HG03175 (cell line): ENCODE measurements around the gene LRRC14B.

Experiments
- ATAC-seq: cut with Tn5 transposase; IDR thresholded peaks from one replicate; pipeline ENCODE4 v1.9.1; 2021; ENCODE audit warnings: mild to moderate bottlenecking, moderate library complexity; ENCODE audit not compliant: unreplicated experiment

Gene LRRC14B

DNA sequence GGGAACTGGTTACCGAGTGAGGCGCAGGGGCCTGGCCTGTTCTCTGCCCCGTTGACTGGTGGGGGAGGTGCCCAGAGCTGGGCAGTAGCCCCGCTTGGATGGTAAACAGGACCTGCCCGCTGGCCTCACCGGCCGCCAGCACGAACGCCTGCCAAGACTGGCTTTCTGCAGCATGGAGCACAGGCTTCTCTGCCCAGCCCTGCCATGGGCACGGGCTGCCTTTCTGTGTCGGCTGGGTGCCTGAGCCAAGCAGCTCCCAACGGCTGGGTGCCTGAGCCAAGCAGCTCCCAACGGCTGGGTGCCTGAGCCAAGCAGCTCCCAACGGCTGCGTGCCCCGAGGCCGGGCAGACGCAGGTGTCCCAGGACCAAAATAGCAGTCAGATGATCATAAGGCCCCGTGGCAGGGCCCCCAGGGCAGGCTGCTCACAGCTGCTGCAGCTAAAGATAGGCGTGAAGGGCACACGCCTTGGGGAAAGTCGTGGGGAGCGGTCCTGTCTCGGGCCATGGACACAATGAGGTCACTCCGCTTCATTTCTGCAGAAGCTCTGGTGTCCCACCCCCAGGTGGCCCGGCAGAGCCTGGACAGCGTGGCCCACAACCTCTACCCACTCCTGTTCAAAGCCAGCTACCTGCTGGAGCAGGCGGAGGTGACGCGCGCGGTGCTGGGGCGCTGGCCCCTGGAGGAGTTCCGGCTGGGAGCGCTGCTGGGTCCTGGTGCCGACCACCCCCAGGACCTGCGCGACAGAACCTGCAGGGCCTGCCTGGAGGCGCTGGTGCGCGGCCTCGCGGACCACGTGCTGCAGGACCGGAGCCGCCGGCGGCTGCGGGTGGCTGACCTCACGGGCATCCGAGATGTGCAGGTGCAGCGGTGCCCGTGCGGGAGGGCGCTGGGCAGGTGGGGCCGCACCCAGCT is at the start of gene LRRC14B:
TSS of gene LRRC14B (plus strand) at position 460 of the 913 bp plus-strand sequence. CDS start at position 504, 44 bp downstream.
- ATAC-seq, result no peak

GRCh38 chr5:141761-142160 is 49.5 kb upstream of the LRRC14B start:
- ATAC-seq, result no peak

GRCh38 chr5:142246-142810 is 49.0 kb upstream of the LRRC14B start:
- no peak for ATAC-seq

GRCh38 chr5:143041-143440 is 48.3 kb upstream of the LRRC14B start:
- ATAC-seq, result no peak

DNA sequence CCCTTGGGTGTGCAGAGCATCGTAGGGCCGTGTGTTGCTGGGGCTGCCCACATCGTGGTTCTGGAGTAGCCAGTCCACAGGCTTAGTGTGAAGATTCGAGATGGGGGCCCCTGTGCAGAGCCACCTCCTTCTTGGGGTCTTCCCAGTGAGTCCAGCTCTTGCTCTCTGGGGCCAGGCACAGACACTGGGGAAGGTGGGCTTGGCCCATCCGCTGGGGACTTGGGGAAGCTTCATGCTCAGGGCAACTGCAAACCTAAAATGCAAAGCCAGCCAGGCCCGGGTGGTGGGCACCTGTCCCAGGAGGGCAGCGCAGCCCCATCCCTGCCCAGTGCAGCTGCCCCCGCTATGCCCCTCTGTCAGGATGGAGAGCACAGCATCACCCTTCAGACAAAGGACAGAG is 46.4 kb upstream of the LRRC14B start:
- ATAC-seq, result no peak

DNA sequence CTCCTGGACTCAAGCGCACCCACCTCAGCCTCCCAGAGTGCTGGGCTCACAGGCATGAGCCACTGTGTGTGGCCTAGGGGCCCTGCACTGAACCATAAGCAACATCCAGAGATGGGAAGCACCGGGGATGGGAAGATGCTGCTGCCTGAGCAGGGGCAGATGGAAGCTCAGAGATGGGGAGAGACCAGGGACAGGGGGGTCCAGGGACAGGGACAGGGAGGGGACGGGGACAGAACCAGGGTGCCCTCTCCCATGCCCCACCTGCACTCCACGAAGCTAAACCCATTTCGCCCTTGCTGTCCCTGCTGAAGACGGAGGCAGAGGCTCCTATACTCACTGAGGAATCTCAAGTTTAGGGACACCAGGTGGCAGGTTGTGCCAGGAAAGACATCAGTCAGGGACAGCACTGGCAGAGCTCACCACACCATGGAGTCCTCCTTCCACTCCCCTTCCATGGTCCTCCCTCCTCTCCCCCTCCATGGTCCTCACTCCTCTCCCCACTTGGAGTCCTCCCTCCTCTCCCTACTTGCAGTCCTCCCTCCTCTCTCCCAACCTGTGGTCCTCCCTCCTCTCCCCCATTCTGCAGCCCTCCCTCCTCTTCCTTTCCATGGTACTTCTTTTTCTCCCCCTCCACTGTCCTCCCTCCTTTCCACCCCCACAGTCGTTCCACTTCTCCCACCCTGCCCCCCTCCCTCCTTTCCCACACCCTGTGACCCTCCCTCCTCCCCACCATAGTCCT is 45.5 kb upstream of the LRRC14B start:
- ATAC-seq, result no peak

GRCh38 chr5:147751-148150 is 43.5 kb upstream of the LRRC14B start:
- no peak for ATAC-seq

- ATAC-seq, result no peak
These were observed 41.4 kb upstream of the LRRC14B start for GRCh38 chr5:149745-150485.

GRCh38 chr5:150746-151145 is 40.5 kb upstream of the LRRC14B start:
- no peak for ATAC-seq

DNA sequence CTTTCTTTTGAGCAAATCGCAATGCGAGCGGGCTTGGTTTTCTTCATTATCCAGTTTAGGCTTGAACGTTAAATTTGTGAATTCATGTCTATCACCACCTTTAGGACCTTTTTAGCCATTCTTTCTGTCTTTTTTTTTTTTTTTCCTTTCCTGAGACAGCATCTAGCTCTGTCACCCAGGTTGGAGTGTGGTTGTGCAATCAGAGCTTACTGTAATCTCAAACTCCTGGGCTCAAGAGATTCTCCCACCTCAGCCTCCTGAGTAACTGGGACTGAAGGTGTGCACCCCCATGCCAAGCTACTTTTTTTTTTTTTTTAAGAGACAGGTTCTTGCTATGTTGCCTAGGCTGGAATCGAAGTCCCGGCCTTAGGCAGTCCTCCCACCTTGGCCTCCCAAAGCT is 39.2 kb upstream of the LRRC14B start:
- ATAC-seq, result no peak

GRCh38 chr5:153256-153655 is 38.0 kb upstream of the LRRC14B start:
- ATAC-seq, result no peak

- ATAC-seq, result no peak
These were observed 37.1 kb upstream of the LRRC14B start for GRCh38 chr5:154236-154635.

GRCh38 chr5:154826-155225 is 36.5 kb upstream of the LRRC14B start:
- ATAC-seq, result no peak

GRCh38 chr5:155651-156410 is 35.5 kb upstream of the LRRC14B start:
- no peak for ATAC-seq

GRCh38 chr5:156411-157072 is 34.8 kb upstream of the LRRC14B start:
- ATAC-seq, result no peak

DNA sequence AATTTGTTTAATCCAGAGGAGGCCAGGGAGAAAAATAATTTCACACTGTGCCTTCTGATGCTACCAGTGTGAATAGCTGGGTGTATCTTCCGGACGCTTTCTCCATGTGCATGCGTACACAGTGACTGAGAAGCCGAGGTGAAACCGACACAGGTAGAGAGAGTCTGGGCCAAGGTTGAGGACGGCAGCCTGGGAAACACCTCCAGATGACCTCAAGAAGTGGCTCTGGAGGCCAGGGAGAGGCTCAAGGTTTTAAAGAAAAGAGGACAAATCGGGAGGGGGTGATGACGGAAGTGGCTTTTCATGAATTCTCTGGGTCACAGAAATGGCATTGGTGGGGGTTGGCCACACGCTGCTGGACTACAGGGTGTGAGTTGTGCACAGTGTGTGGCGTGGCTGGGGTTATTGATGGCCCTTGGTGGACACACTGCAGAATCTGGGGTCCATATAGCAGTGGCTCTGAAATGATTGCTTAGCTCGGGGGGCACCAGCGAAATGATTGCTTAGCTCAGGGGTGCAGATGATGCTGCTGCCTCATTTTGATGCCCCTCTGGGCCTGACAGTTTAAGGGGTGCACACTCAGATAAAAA is 34.1 kb upstream of the LRRC14B start:
- ATAC-seq, result no peak

DNA sequence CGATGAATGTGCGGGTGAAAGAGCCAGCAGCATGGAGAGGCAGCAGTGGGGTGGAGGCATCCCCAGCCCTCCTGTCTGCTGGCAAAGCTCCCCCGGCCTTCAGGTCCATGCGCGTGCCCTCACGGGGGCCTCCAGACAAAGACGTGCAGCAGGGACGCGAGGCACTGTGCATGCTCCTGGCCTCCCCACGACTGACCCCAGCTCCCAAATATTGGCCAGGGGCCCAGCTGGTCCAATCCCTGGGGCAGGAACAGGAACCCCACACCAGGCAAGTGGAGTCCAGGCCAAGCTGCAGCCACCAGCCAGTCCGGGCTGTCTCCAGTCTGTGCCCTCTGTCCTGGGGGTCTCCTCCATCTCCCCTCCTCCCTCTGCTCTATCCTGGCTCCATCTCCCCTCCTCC is 33.5 kb upstream of the LRRC14B start:
- ATAC-seq, result no peak

DNA sequence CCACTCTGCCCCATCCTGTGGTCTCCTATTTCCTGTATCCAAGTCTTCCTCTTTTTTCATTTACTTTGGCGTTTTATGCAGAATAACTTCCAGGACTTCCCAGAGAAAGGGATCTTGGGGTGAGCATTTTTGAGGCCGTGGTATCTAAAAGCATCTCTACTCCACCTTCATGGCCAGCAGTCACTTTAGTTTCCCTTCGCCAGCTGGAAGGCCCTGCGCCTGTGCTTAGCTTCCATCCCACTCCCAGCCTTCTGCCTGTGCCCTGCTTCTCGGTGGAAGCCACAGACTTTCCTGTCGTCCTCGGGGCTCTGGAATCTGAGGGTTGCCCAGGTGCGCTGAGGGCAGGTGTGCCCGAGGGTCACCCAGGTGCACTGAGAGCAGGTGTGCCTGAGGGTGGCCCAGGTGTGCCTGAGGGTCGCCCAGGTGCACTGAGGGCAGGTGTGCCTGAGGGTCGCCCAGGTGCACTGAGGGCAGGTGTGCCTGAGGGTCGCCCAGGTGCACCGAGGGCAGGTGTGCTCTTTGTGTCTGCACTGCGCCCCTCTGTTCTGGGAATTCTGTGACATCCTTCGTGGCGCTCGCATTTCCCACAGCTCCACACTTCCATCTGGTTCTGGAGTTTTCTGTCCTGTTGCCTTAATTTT is 32.4 kb upstream of the LRRC14B start:
- ATAC-seq, result no peak
